Brain microvascular endothelial cell (primary cell): ENCODE results near the gene CATSPERZ.

Experiments
- DNase-seq: peaks from one replicate; pipeline ENCODE4 v3.0.0-alpha.2; 2020
- H3K27ac ChIP-seq: fragments of 250-450 bp; sonication (Bioruptor Pico); 2 replicates; pipeline ENCODE4 v1.5.1; 2020; ENCODE audit warnings: mild to moderate bottlenecking, moderate library complexity
- H3K27me3 ChIP-seq: fragments of 250-450 bp; sonication (Bioruptor Pico); replicated peaks from 2 replicates; pipeline ENCODE4 v1.5.1; 2020; ENCODE audit warnings: mild to moderate bottlenecking
- H3K36me3 ChIP-seq: fragments of 250-450 bp; sonication (Bioruptor Pico); replicated peaks from 2 replicates; pipeline ENCODE4 v1.5.1; 2020; ENCODE audit warnings: mild to moderate bottlenecking
- H3K4me3 ChIP-seq: 2 replicates; pipeline ENCODE4 v1.5.1; 2011; ENCODE audit warnings: low read depth, mild to moderate bottlenecking, control low read depth, low read length, moderate library complexity
- CTCF ChIP-seq: IDR thresholded peaks from 2 replicates; pipeline ENCODE4 v1.5.1; 2011; ENCODE audit warnings: low read depth, mild to moderate bottlenecking, moderate library complexity, low read length, control low read depth, inconsistent platforms; ENCODE audit errors: missing control alignments
- in situ Hi-C: cut with HindIII; loops from 2 replicates; pipeline ENCODE4 v1.10.0; 2017; ENCODE audit warnings: low sequenced_read_pairs, low pct_ligation_motif_present

The CATSPERZ gene

GRCh38 chr11:64266339-64266738 is 33.8 kb upstream of the CATSPERZ start:
- peaks cover 55% of the 10 kb centered on the region for H3K36me3 ChIP-seq
- peak; percentile 45 for DNase-seq

DNA sequence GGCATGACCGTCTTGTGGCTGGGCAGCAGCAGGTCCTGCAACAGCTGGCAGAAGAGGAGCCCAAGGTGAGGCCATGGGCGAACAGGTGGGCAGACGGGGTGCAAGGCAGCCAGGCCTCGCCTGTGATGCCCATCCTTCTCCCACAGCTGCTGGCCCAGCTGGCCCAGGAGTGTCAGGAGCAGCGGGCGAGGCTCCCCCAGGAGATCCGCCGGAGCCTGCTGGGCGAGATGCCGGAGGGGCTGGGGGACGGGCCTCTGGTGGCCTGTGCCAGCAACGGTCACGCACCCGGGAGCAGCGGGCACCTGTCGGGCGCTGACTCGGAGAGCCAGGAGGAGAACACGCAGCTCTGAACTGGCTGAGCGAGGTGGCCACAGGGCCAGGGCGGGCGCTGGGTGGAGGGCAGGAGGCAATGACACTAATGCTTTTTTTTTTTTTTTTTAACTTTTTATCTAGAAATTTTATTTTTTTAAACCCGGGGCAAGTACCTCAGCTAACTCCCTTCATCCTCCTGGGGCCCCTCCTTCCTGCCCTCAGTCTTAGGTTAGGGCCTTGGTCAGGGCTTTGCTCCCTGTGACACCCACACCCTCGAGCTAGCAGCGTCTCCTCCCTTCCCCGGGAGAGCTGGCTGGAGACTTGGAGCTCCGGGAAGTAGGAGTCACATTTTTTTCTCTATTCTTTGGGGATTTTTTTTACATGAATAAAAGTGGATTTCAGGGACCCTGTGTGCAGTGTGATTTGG is 32.8 kb upstream of the CATSPERZ start:
- Histone ChIP-seq H3K27ac (no peak overlapping the region), H3K4me3 (no peak overlapping the region), H3K27me3 (no peaks in the 10 kb centered on the region), H3K36me3 (peaks cover 46% of the 10 kb centered on the region)
- in situ Hi-C loops = no loop called here
- no peak for DNase-seq
- TF ChIP-seq CTCF = no peak

More at GRCh38 chr11:64266339-64266738, 33.8 kb upstream of the CATSPERZ start:
- in situ Hi-C loops = no loop called here
- Histone ChIP-seq H3K4me3 (no peak overlapping the region), H3K27ac (no peak overlapping the region), H3K27me3 (no peaks in the 10 kb centered on the region)
- TF ChIP-seq CTCF = no peak

- in situ Hi-C loops = no loop called here
- H3K27ac ChIP-seq = peak overlapping the region; percentile 66
- no peak for TF ChIP-seq CTCF
- peak; percentile 35 for DNase-seq
- H3K27me3 ChIP-seq = no peaks in the 10 kb centered on the region
- peaks cover 40% of the 10 kb centered on the region for H3K36me3 ChIP-seq
- peak overlapping the region; percentile 75 for H3K4me3 ChIP-seq
Measured at GRCh38 chr11:64268025-64268892, 31.9 kb upstream of the CATSPERZ start.

DNA sequence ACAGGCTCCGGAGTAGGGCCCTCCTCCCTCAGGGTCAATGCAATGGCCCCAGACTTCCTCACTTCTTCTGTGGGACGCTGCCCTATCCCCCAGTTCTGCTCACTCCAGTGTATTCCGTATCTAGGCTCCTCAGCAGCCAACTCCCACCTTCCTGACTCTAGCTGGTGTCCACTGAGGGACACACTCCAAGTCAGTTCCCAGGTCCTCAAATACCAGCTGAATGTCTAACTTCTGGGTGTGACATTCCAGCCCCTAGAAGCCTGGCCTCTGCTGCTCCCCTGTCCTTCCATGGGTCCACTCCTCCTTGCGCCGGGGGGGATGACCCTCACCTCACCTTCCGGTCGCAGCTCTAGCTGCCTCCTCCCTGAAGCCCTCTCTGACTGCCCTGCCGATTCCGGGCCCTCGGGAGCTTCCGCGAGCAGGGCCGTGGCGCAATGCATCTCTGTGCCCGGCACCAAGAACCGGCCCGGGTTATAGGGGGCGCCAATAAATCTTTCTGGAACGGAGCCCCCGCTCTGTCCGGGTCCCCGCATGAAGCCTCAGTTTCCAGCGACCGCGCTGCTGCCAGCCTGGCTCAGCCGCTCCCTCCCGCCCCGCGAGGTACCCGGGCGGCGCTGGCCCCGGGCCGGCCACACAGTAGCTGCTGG is 31.1 kb upstream of the CATSPERZ start:
- TF ChIP-seq CTCF = no peak
- in situ Hi-C loops = no loop called here
- Histone ChIP-seq H3K4me3 (peak overlapping the region; percentile 75), H3K36me3 (peaks cover 32% of the 10 kb centered on the region), H3K27me3 (no peaks in the 10 kb centered on the region), H3K27ac (peak overlapping the region; percentile 66)
- peak; percentile 34 for DNase-seq

DNA sequence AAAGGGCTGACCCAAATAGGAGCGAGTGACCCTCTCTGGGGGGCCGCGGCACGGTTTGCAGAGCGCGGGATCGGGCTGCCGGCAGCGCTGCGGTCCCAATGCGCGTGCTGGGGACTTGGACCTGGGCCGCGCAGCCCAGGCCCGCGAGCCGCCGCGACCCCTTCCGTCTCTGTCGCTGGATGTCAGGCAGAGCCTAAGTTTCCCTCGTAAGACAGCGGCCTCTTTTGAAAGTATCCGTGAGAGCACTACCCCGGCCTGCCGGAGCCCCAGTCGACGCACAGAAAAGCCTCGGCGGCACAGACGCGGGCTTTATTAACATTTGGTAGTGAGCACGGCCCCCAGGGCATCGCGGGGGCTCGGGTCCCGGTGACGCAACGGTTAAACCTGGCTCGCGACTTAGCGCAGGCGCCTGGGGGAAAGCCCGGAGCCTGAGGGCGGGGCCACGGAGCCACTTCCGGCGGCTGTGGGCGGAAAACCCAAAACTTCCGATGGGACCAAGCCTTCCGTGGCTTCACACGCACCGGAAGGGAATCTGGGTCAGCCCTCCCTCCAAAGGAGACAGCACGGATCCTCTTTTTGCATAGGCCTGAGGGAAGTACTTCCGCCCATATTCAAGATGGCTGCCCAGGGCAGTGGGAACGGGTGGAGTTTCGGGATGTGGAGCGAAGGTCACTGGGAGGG is 30.5 kb upstream of the CATSPERZ start:
- DNase-seq = peak; percentile 99
- peak overlapping the region; percentile 88 for H3K27ac ChIP-seq
- in situ Hi-C loops = no loop called here
- H3K27me3 ChIP-seq = no peaks in the 10 kb centered on the region
- peak overlapping the region; percentile 75 for H3K4me3 ChIP-seq
- H3K36me3 ChIP-seq = peaks cover 25% of the 10 kb centered on the region
- no peak for TF ChIP-seq CTCF
